Activated CD4-positive, alpha-beta memory T cell treated with anti-CD3 and anti-CD28 coated beads, Interleukin-2, amount 10 ng/mL, durations not matched to agents 7 days and 5 days (primary cell): ENCODE measurements around the gene SLC6A18. TPM values are rescaled to one million over a fixed set of nuclear protein-coding genes. Genes with fewer than 3 reads are reported as not detected.

ENCODE experiments used
- CTCF ChIA-PET: fragments of 350-600 bp; sonication (Branson Sonifier 250); formaldehyde crosslinking; loops from one replicate; lab custom pipeline; 2021; ENCODE audit warnings: antibody characterized with exemption, inconsistent platforms; lab: Charles Lee
- POLR2A ChIA-PET: fragments of 350-600 bp; sonication (Branson Sonifier 250); formaldehyde crosslinking; loops from one replicate; lab custom pipeline; 2021; ENCODE audit warnings: antibody characterized with exemption; lab: Charles Lee
- DNase-seq: peaks from one replicate; pipeline ENCODE4 v3.0.0-alpha.2; 2020
- H3K27ac Mint-ChIP-seq: one replicate; pipeline ENCODE4 v1.8.0; 2021; ENCODE audit warnings: mild to moderate bottlenecking, mixed read lengths
- H3K27me3 Mint-ChIP-seq: one replicate; pipeline ENCODE4 v1.8.0; 2021; ENCODE audit warnings: mixed read lengths
- H3K36me3 Mint-ChIP-seq: one replicate; pipeline ENCODE4 v1.8.0; 2021; ENCODE audit warnings: low read depth, mixed read lengths
- H3K4me1 Mint-ChIP-seq: one replicate; pipeline ENCODE4 v1.8.0; 2021; ENCODE audit warnings: mixed read lengths
- H3K4me3 Mint-ChIP-seq: one replicate; pipeline ENCODE4 v1.8.0; 2021; ENCODE audit warnings: mild to moderate bottlenecking, mixed read lengths
- H3K9me3 Mint-ChIP-seq: one replicate; pipeline ENCODE4 v1.8.0; 2021; ENCODE audit warnings: mixed read lengths
- total RNA-seq, 2 experiments: library from RNA; stranded (reverse); gene quantifications; one replicate each; pipeline ENCODE4 v1.2.3, GENCODE V29; 2021

SLC6A18 gene
- total RNA-seq, 2 experiments from 2014 or later = not detected

GRCh38 chr5:1209896-1210776 is 15.0 kb upstream of the SLC6A18 start:
- Mint-ChIP-seq H3K4me1 (no peaks in the 10 kb centered on the region), H3K36me3 (no peaks in the 10 kb centered on the region), H3K27me3 (peaks cover 2% of the 10 kb centered on the region), H3K27ac (no peak overlapping the region), H3K4me3 (no peak overlapping the region), H3K9me3 (no peaks in the 10 kb centered on the region)
- ChIA-PET CTCF (no interaction called here), POLR2A (no interaction called here)
- no peak for DNase-seq

GRCh38 chr5:1210832-1211251 is 14.3 kb upstream of the SLC6A18 start:
- DNase-seq = no peak

GRCh38 chr5:1211701-1212100 is 13.5 kb upstream of the SLC6A18 start:
- CTCF ChIA-PET = no interaction called here
- no peaks in the 10 kb centered on the region for H3K36me3 Mint-ChIP-seq
- no peak for DNase-seq
- H3K4me3 Mint-ChIP-seq = no peak overlapping the region
- H3K27ac Mint-ChIP-seq = no peak overlapping the region
- H3K4me1 Mint-ChIP-seq = no peaks in the 10 kb centered on the region
- no peaks in the 10 kb centered on the region for H3K27me3 Mint-ChIP-seq
- H3K9me3 Mint-ChIP-seq = no peaks in the 10 kb centered on the region
- POLR2A ChIA-PET = no interaction called here

More at GRCh38 chr5:1210832-1211251, 14.3 kb upstream of the SLC6A18 start:
- no peak overlapping the region for H3K4me3 Mint-ChIP-seq
- no peaks in the 10 kb centered on the region for H3K36me3 Mint-ChIP-seq
- no peak overlapping the region for H3K27ac Mint-ChIP-seq
- ChIA-PET POLR2A (no interaction called here), CTCF (no interaction called here)
- peaks cover 2% of the 10 kb centered on the region for H3K27me3 Mint-ChIP-seq
- no peaks in the 10 kb centered on the region for H3K4me1 Mint-ChIP-seq
- H3K9me3 Mint-ChIP-seq = no peaks in the 10 kb centered on the region

GRCh38 chr5:1212271-1212670 is 12.9 kb upstream of the SLC6A18 start:
- no peak for DNase-seq
- Mint-ChIP-seq H3K36me3 (no peaks in the 10 kb centered on the region), H3K27me3 (no peaks in the 10 kb centered on the region), H3K9me3 (no peaks in the 10 kb centered on the region), H3K4me3 (no peak overlapping the region), H3K4me1 (no peaks in the 10 kb centered on the region), H3K27ac (no peak overlapping the region)
- ChIA-PET CTCF (no interaction called here), POLR2A (no interaction called here)

- Mint-ChIP-seq H3K27ac (no peak overlapping the region), H3K27me3 (no peaks in the 10 kb centered on the region), H3K9me3 (no peaks in the 10 kb centered on the region), H3K4me3 (no peak overlapping the region), H3K4me1 (no peaks in the 10 kb centered on the region), H3K36me3 (no peaks in the 10 kb centered on the region)
- DNase-seq = no peak
- ChIA-PET CTCF (no interaction called here), POLR2A (no interaction called here)
Measured at GRCh38 chr5:1212881-1213280, 12.3 kb upstream of the SLC6A18 start.

GRCh38 chr5:1213508-1214162 is 11.5 kb upstream of the SLC6A18 start:
- POLR2A ChIA-PET = no interaction called here
- Mint-ChIP-seq H3K9me3 (no peaks in the 10 kb centered on the region), H3K36me3 (no peaks in the 10 kb centered on the region), H3K27ac (no peak overlapping the region), H3K4me3 (no peak overlapping the region), H3K27me3 (no peaks in the 10 kb centered on the region), H3K4me1 (no peaks in the 10 kb centered on the region)
- no peak for DNase-seq
- CTCF ChIA-PET = no interaction called here

GRCh38 chr5:1214163-1214935 is 10.8 kb upstream of the SLC6A18 start:
- Mint-ChIP-seq H3K27ac (no peak overlapping the region), H3K4me1 (no peaks in the 10 kb centered on the region), H3K4me3 (no peak overlapping the region), H3K36me3 (no peaks in the 10 kb centered on the region), H3K27me3 (no peaks in the 10 kb centered on the region), H3K9me3 (no peaks in the 10 kb centered on the region)
- no peak for DNase-seq
- CTCF ChIA-PET = no interaction called here
- POLR2A ChIA-PET = no interaction called here

GRCh38 chr5:1214936-1215220 is 10.3 kb upstream of the SLC6A18 start:
- Mint-ChIP-seq H3K4me1 (no peaks in the 10 kb centered on the region), H3K4me3 (no peak overlapping the region), H3K27me3 (no peaks in the 10 kb centered on the region), H3K9me3 (no peaks in the 10 kb centered on the region), H3K27ac (no peak overlapping the region), H3K36me3 (no peaks in the 10 kb centered on the region)
- POLR2A ChIA-PET = no interaction called here
- no peak for DNase-seq
- CTCF ChIA-PET = no interaction called here

GRCh38 chr5:1215320-1216096 is 9.7 kb upstream of the SLC6A18 start:
- Mint-ChIP-seq H3K36me3 (no peaks in the 10 kb centered on the region), H3K27ac (no peak overlapping the region), H3K27me3 (no peaks in the 10 kb centered on the region), H3K4me1 (no peaks in the 10 kb centered on the region), H3K9me3 (no peaks in the 10 kb centered on the region), H3K4me3 (no peak overlapping the region)
- ChIA-PET CTCF (no interaction called here), POLR2A (no interaction called here)
- DNase-seq = no peak

- no peaks in the 10 kb centered on the region for H3K9me3 Mint-ChIP-seq
- no peak for DNase-seq
- H3K27ac Mint-ChIP-seq = no peak overlapping the region
- no peak overlapping the region for H3K4me3 Mint-ChIP-seq
- H3K36me3 Mint-ChIP-seq = no peaks in the 10 kb centered on the region
- no peaks in the 10 kb centered on the region for H3K27me3 Mint-ChIP-seq
- H3K4me1 Mint-ChIP-seq = no peaks in the 10 kb centered on the region
- CTCF ChIA-PET = no interaction called here
- POLR2A ChIA-PET = no interaction called here
Measured at GRCh38 chr5:1216211-1216917, 8.8 kb upstream of the SLC6A18 start.

GRCh38 chr5:1216918-1217295 is 8.3 kb upstream of the SLC6A18 start:
- H3K36me3 Mint-ChIP-seq = no peaks in the 10 kb centered on the region
- H3K27me3 Mint-ChIP-seq = no peaks in the 10 kb centered on the region
- H3K4me3 Mint-ChIP-seq = no peak overlapping the region
- H3K4me1 Mint-ChIP-seq = no peaks in the 10 kb centered on the region
- DNase-seq = no peak
- ChIA-PET CTCF (no interaction called here), POLR2A (no interaction called here)
- H3K27ac Mint-ChIP-seq = no peak overlapping the region
- H3K9me3 Mint-ChIP-seq = peaks cover 2% of the 10 kb centered on the region

- Mint-ChIP-seq H3K4me1 (no peaks in the 10 kb centered on the region), H3K36me3 (no peaks in the 10 kb centered on the region), H3K27ac (no peak overlapping the region), H3K27me3 (no peaks in the 10 kb centered on the region), H3K9me3 (peaks cover 9% of the 10 kb centered on the region), H3K4me3 (no peak overlapping the region)
- CTCF ChIA-PET = no interaction called here
- DNase-seq = no peak
- POLR2A ChIA-PET = no interaction called here
Measured at GRCh38 chr5:1217596-1218206, 7.5 kb upstream of the SLC6A18 start.
